Measurements from ENCODE around the gene SRC. TPM values are rescaled to one million over a fixed set of nuclear protein-coding genes. Genes with fewer than 3 reads are reported as not detected.

SRC gene
- total RNA-seq, 1 donor from 2014 or later: 3.5 TPM

DNA sequence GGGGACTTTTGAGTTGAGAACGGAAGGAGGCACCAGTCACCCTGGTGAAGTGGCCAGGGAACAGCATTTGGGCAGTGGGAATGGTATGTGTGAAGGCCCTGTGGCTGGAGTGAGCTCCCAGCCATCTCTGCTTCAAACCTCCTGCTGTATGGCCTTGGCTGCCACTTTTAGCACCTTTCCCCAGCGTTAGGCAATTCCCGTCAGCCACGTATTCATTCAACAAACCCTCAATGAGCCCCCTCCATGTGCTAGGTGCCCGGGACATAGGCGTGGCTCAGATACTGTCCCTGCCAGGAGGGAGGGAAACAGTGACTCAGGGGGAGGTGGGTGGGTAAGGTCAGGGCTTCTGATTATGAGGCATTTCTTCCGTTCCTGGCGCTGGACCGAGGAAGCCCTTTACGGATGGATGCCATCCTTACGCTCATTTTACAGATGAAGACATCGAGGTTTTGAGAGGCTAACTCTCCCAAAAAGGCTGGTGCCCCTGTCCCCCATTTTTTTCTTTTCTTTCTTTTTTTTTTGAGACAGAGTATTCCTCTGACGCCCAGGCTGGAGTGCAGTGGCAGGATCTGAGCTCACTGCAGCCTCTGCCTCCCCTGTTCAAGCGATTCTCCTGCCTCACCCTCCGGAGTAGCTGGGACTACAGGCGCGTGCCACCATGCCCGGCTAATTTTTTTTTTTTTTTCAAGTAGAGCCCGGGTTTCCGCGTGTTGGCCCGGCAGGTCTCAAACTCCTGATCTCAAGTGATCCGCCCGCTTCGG is 37.5 kb downstream of the SRC start:
- Mint-ChIP-seq H3K4me3 (ENCODE audit: low read depth) (peak overlapping the region; percentile 55), H3K27me3 (ENCODE audit: low read depth) (peaks cover 3% of the 10 kb centered on the region), H3K27ac (no peak overlapping the region), H3K9me3 (no peaks in the 10 kb centered on the region), H3K4me1 (ENCODE audit: low read depth) (peaks cover 5% of the 10 kb centered on the region), H3K36me3 (ENCODE audit: low read depth) (no peaks in the 10 kb centered on the region)
- DNase-seq (ENCODE audit: low spot score): no peak
- intact Hi-C loops (cut with micrococcal nuclease): loop anchor here (5.0 to 10.0 kb wide), 2 partner anchors 96 to 189 kb away; partner anchors contain the start of gene MANBAL

DNA sequence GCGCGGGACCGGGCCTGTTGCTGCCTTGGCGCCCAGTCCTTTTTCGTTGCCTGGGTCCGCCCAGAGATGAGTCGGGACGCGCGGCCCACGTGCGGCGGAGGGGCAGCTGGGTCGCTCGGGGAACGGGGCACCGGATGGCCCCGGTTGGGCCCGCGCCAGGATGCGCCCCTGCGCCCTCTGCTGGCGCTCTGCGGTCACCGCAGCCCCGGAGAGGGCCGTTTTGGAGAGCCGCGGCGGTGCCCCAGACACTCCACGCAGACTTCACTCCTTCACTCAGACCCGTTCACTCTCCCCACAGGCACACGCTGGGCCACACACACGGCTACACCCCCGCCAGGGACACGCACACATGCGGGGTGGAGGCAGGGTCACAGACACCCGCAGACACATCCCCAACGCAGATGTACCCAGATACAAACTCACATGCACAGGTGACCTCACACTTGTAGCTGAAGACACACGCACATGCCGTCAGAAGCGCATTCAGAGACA is 38.8 kb downstream of the SRC start:
- H3K9me3 Mint-ChIP-seq: no peaks in the 10 kb centered on the region
- H3K36me3 Mint-ChIP-seq (ENCODE audit: low read depth): no peaks in the 10 kb centered on the region
- DNase-seq (ENCODE audit: low spot score): peak; percentile 72
- H3K27ac Mint-ChIP-seq: no peak overlapping the region
- H3K27me3 Mint-ChIP-seq (ENCODE audit: low read depth): peaks cover 3% of the 10 kb centered on the region
- intact Hi-C loops (cut with micrococcal nuclease): loop anchor here (1.0 to 10.0 kb wide), 3 partner anchors 97 to 190 kb away; partner anchors contain the start of gene MANBAL
- peaks cover 5% of the 10 kb centered on the region for H3K4me1 Mint-ChIP-seq (ENCODE audit: low read depth)
- H3K4me3 Mint-ChIP-seq (ENCODE audit: low read depth): peak overlapping the region; percentile 79

DNA sequence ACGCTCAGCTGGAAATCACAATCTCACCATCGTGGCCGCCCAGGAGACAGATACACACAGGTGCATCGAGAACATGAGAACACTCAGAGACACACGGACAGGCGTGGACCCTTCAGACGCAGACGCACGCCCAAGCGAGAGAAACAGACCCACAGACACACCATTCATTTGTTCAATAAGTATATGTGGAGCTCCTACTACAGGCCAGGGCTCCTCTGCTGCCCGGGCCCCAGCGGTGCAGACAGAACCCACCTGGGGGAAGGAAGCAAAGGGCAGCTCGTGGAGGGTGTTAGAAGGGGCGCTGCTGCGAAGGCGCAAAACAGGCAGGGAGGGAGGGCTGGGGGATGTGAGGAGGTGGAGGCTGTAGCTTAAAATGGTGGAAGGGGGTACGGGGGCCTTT is 39.2 kb downstream of the SRC start:
- Mint-ChIP-seq H3K36me3 (ENCODE audit: low read depth) (no peaks in the 10 kb centered on the region), H3K27ac (no peak overlapping the region), H3K4me1 (ENCODE audit: low read depth) (peaks cover 5% of the 10 kb centered on the region), H3K27me3 (ENCODE audit: low read depth) (peaks cover 3% of the 10 kb centered on the region), H3K9me3 (no peaks in the 10 kb centered on the region), H3K4me3 (ENCODE audit: low read depth) (peak overlapping the region; percentile 79)
- no peak for DNase-seq (ENCODE audit: low spot score)
- intact Hi-C loops (cut with micrococcal nuclease): loop anchor here (10.0 kb wide), 1 partner anchor 190 kb away; no protein-coding TSS in a partner anchor

DNA sequence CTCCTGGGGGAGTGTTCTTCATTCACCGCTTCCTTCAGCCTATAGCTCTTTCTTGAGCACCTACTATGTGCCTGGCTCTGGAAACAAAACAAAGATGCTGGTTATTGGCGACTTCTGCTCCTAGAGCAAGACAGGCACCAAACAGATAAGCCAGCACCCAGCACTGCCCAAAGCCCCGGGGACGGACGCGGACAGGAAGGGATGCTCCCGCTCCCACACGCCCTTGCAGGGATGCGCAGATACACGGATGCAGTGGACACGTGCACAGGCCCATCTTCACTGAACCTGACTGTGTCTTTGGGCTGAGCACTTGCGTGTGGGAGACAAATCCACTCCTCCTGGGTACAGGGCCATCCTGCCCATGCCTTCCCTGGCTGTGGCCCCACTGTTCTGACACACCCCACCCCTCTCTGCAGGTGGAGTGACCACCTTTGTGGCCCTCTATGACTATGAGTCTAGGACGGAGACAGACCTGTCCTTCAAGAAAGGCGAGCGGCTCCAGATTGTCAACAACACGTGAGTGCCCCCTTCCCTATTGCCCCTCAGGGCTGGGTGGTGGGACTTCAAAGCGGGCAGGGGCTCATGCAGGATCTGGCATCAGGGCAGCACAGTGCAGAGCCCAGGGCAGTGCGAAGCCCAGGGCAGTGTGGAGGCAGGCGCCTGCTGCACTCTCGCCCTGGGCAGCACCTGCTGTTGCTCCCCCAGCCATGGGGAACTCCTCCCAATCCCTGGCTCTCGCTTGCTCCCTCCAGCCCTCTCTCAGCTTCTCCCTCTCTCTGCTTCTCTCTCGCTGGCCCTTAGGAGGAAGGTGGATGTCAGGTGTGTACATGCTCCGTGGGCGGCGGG is 39.9 kb downstream of the SRC start:
- Mint-ChIP-seq H3K27me3 (ENCODE audit: low read depth) (peaks cover 3% of the 10 kb centered on the region), H3K27ac (no peak overlapping the region), H3K36me3 (ENCODE audit: low read depth) (no peaks in the 10 kb centered on the region), H3K4me1 (ENCODE audit: low read depth) (peaks cover 5% of the 10 kb centered on the region), H3K9me3 (no peaks in the 10 kb centered on the region), H3K4me3 (ENCODE audit: low read depth) (no peak overlapping the region)
- DNase-seq (ENCODE audit: low spot score): no peak
- intact Hi-C loops (cut with micrococcal nuclease): loop anchor here (10.0 kb wide), 1 partner anchor 191 kb away; no protein-coding TSS in a partner anchor

DNA sequence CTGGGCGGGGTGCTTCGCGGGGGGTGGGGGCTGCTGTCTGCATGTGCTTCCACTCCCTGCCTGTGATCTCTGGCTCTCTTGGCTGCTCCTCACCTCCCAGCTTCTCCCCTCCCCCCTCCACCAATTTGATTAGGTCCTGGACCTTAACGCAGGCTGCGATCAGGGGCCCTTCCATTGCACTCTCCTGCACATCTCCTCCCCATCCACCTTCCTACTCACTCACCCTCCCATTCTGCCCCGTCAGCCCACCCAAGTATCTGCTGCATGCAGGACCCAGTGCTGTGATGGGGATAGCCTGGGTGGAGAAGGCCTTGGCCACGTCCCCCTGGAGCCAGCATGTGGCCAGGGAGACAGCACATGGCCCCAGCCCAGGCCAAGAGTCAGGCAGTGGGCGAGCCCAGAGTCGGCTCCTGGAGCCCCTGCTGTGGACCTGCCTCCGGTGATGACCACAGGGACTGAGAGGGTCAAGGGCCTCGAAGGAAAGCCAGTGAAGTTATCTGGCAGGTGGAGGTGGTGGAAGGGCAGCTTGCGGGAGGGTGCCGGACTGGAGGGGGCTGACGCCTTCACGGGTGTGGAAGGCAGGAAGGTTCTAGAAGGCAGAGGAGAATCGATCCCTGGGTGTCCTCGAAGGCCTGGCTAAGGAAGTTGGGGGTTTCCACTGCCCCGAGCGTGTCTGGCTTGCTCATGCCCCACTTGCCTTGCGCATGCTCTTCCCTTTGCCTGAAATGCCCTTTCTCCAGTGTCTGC is 40.7 kb downstream of the SRC start:
- H3K4me3 Mint-ChIP-seq (ENCODE audit: low read depth): no peak overlapping the region
- no peaks in the 10 kb centered on the region for H3K36me3 Mint-ChIP-seq (ENCODE audit: low read depth)
- peaks cover 5% of the 10 kb centered on the region for H3K4me1 Mint-ChIP-seq (ENCODE audit: low read depth)
- H3K27ac Mint-ChIP-seq: no peak overlapping the region
- peaks cover 3% of the 10 kb centered on the region for H3K27me3 Mint-ChIP-seq (ENCODE audit: low read depth)
- intact Hi-C loops (cut with micrococcal nuclease): loop anchor here (10.0 kb wide), 1 partner anchor 192 kb away; no protein-coding TSS in a partner anchor
- H3K9me3 Mint-ChIP-seq: no peaks in the 10 kb centered on the region
- no peak for DNase-seq (ENCODE audit: low spot score)

DNA sequence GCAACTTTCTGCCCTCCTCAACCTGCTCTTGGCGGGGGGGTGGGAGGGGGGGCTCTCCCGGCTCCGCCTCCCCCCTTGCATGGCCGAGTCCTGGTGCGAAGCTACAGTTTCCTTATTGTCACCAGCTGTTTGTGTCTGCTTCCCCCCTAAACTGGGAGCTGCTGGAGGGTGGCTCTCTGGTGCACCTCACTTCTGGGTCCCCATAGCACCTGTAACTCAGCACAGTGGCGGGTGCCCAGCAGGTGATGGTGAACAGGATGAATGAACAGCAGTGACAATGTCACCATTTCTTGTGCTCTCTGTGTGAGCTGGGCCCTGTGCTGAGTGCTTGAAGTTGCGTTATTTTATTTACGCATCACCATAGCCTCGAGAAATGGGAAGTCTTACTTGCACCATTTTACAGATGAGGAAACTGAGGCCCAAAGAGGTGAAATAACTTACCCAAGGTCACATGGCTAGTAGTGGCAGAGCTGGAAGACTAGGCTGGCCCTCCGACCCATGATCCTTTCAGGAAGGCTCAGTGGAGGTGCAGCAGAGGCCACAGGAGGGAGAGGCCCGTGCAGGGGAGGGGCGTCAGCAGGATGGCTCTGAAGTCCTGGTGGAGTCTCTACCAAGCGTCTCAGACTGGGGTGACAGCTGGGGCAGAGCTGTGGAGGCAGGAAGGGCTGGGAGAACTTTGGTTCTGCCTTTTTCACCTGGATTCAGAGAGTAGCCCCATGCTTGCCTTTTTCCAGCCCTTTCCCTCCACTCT is 41.8 kb downstream of the SRC start:
- no peak for DNase-seq (ENCODE audit: low spot score)
- Mint-ChIP-seq H3K4me1 (ENCODE audit: low read depth) (peaks cover 5% of the 10 kb centered on the region), H3K27me3 (ENCODE audit: low read depth) (peaks cover 3% of the 10 kb centered on the region), H3K9me3 (no peaks in the 10 kb centered on the region), H3K36me3 (ENCODE audit: low read depth) (no peaks in the 10 kb centered on the region), H3K27ac (no peak overlapping the region), H3K4me3 (ENCODE audit: low read depth) (no peak overlapping the region)
- intact Hi-C loops (cut with micrococcal nuclease): loop anchor here (10.0 kb wide), 1 partner anchor 193 kb away; no protein-coding TSS in a partner anchor

DNA sequence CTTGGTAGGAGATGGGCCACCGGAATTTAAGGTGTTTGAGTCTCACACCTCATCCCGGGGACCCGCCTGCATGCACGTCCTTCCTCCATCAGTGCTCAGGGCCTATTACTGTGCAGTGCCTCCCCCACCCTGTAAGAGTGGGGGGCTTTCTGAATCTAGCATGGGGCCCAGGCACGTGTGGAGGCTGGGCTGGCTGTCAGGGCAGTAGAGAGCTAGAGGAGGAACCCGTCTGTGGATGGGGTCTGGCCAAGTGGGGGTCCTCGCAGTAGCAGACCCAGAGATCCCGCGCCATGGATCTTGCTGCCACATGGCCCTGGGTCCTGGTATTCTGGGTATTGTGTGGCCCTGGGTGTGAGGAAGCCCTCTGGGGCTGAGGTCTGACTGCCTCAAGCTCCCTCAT is 42.9 kb downstream of the SRC start:
- H3K27ac Mint-ChIP-seq: no peak overlapping the region
- DNase-seq (ENCODE audit: low spot score): no peak
- H3K4me1 Mint-ChIP-seq (ENCODE audit: low read depth): peaks cover 4% of the 10 kb centered on the region
- no peaks in the 10 kb centered on the region for H3K27me3 Mint-ChIP-seq (ENCODE audit: low read depth)
- H3K36me3 Mint-ChIP-seq (ENCODE audit: low read depth): no peaks in the 10 kb centered on the region
- no peaks in the 10 kb centered on the region for H3K9me3 Mint-ChIP-seq
- intact Hi-C loops (cut with micrococcal nuclease): loop anchor here (10.0 kb wide), 1 partner anchor 194 kb away; no protein-coding TSS in a partner anchor
- H3K4me3 Mint-ChIP-seq (ENCODE audit: low read depth): no peak overlapping the region

DNA sequence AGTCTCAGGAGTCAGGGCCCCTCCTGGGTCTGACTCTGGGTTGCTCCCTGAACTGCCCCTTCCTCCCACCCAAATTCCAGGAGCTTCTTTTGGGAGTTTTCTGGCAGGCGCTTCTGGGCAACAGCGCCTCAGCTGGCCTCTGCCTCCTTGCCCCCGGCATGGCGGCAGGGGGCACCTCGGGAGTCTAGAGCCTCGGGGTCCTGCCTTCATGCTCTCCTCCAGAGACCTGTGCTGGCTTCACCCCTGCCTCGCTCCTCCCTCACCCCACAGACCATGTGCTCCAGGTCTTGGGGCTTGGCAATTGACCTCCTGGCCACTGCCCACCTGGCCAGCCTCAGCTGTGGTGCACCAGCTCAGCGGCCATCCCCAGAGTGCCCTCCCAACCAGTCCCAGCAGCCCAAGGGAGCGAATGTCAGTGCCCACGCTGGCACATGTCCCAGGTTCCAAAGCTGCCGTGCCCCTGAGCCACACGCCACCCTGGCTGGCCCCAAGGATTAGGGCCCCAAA is 43.4 kb downstream of the SRC start:
- H3K27ac Mint-ChIP-seq: no peak overlapping the region
- intact Hi-C loops (cut with micrococcal nuclease): loop anchor here (10.0 kb wide), 1 partner anchor 194 kb away; no protein-coding TSS in a partner anchor
- H3K36me3 Mint-ChIP-seq (ENCODE audit: low read depth): no peaks in the 10 kb centered on the region
- no peaks in the 10 kb centered on the region for H3K27me3 Mint-ChIP-seq (ENCODE audit: low read depth)
- no peaks in the 10 kb centered on the region for H3K9me3 Mint-ChIP-seq
- H3K4me3 Mint-ChIP-seq (ENCODE audit: low read depth): no peak overlapping the region
- DNase-seq (ENCODE audit: low spot score): no peak
- peaks cover 4% of the 10 kb centered on the region for H3K4me1 Mint-ChIP-seq (ENCODE audit: low read depth)

DNA sequence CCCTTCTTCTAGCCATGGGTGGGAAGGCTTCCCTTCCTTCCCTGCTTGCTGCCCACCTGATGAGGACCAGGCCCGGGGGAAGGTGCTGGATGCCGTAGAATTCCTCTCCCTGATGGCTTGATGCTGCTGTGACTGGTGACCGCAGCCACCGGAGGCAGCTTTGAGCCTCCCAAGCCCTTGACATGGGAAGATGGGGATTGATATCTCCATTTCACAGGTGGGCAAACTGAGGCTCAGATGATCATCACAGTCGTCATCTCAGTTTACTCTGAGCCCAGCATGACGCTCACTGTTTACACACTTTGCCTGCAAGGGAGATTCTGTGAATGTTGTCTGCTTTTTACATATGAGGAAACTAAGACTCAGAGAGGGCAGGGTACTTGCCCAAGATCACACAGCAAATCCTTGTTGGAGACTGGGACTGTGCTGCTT is 43.9 kb downstream of the SRC start:
- intact Hi-C loops (cut with micrococcal nuclease): loop anchor here (10.0 kb wide), 1 partner anchor 195 kb away; no protein-coding TSS in a partner anchor
- no peaks in the 10 kb centered on the region for H3K9me3 Mint-ChIP-seq
- DNase-seq (ENCODE audit: low spot score): no peak
- no peak overlapping the region for H3K4me3 Mint-ChIP-seq (ENCODE audit: low read depth)
- no peaks in the 10 kb centered on the region for H3K36me3 Mint-ChIP-seq (ENCODE audit: low read depth)
- H3K27me3 Mint-ChIP-seq (ENCODE audit: low read depth): no peaks in the 10 kb centered on the region
- peaks cover 2% of the 10 kb centered on the region for H3K4me1 Mint-ChIP-seq (ENCODE audit: low read depth)
- H3K27ac Mint-ChIP-seq: no peak overlapping the region

DNA sequence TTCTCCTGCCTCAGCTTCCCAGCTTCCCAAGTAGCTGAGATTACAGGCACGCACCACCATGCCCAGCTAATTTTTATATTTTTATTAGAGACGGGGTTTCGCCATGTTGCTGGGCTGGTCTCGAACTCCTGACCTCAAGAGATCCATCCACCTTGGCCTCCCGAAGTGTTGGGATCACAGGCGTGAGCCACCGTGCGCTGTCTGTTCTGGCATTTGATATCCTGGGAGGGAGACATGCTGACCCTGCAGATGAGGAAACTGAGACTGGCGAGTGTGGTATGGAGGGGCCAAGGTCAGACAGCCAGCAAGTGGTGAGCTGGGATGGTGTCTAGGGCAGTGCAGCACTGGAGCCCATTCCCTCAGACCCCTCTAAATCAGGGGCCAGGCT is 44.6 kb downstream of the SRC start:
- Mint-ChIP-seq H3K4me1 (ENCODE audit: low read depth) (no peaks in the 10 kb centered on the region), H3K36me3 (ENCODE audit: low read depth) (no peaks in the 10 kb centered on the region), H3K9me3 (no peaks in the 10 kb centered on the region), H3K27me3 (ENCODE audit: low read depth) (no peaks in the 10 kb centered on the region), H3K4me3 (ENCODE audit: low read depth) (no peak overlapping the region), H3K27ac (no peak overlapping the region)
- DNase-seq (ENCODE audit: low spot score): no peak
- intact Hi-C loops (cut with micrococcal nuclease): no loop called here

DNA sequence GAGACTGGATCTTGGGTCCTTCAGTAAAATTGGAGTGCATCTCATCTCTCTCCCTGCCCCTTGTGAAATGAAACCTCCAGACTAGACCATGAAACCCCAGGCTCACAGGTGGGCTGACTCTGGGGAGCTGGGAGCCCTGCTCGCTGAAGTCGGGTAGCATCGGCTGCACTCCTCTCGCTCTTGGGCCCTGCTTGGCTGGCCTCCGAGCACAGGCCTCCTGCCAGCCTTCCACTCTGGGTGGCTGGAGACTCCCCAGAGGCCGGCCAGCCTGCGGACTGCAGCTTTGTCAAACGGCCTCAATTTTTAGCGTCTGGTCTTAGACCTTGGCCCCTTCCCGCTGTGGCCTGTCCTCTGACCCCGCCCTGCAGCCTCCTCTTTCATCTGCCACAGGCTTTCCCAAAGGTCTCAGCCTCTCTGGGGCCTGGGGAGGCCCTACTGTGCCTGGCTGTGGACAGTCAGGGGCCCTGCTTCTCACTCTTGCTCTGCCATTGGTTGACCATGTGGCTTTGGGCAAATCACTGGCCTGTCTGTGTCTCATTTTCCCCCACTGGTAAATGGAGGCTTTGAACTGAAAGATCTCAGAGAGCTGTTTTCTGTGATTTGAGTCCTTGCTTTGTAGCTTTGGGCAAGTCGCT is 45.1 kb downstream of the SRC start:
- Mint-ChIP-seq H3K4me3 (ENCODE audit: low read depth) (no peak overlapping the region), H3K9me3 (no peaks in the 10 kb centered on the region), H3K36me3 (ENCODE audit: low read depth) (no peaks in the 10 kb centered on the region), H3K27me3 (ENCODE audit: low read depth) (no peaks in the 10 kb centered on the region), H3K4me1 (ENCODE audit: low read depth) (no peaks in the 10 kb centered on the region), H3K27ac (no peak overlapping the region)
- intact Hi-C loops (cut with micrococcal nuclease): no loop called here
- DNase-seq (ENCODE audit: low spot score): no peak
